NT2/D1 (cell line): Measurements from ENCODE around the gene RBL1.

Experiments used
- DNase-seq: peaks from one replicate; pipeline ENCODE4 v3.0.0-alpha.2; 2011; ENCODE audit warnings: low read depth, low spot score
- H3K27me3 ChIP-seq: 2 replicates; pipeline ENCODE4 v1.6.0; 2011; ENCODE audit warnings: mild to moderate bottlenecking; ENCODE audit not compliant: insufficient read length, insufficient read depth
- H3K36me3 ChIP-seq: 2 replicates; pipeline ENCODE4 v1.6.1; 2011; ENCODE audit warnings: mild to moderate bottlenecking, low read length, mixed read lengths; ENCODE audit not compliant: insufficient read depth, insufficient read length
- H3K4me1 ChIP-seq: 2 replicates; pipeline ENCODE4 v1.5.1; 2011; ENCODE audit not compliant: insufficient read depth, insufficient read length
- H3K4me3 ChIP-seq: 2 replicates; pipeline ENCODE4 v1.5.1; 2011; ENCODE audit warnings: low read depth; ENCODE audit not compliant: insufficient read length
- H3K9ac ChIP-seq: 2 replicates; pipeline ENCODE4 v1.6.0; 2011; ENCODE audit warnings: low read depth; ENCODE audit not compliant: insufficient read length
- H3K9me3 ChIP-seq: 2 replicates; pipeline ENCODE4 v1.5.1; 2011; ENCODE audit warnings: mild to moderate bottlenecking, low read length; ENCODE audit not compliant: insufficient read depth
- SUZ12 ChIP-seq: IDR thresholded peaks from 2 replicates; pipeline ENCODE4 v1.6.1; 2011; ENCODE audit not compliant: insufficient read length, insufficient read depth; ENCODE audit errors: extremely low read depth
- YY1 ChIP-seq: IDR thresholded peaks from 2 replicates; pipeline ENCODE4 v1.6.1; 2011; ENCODE audit not compliant: insufficient read length, insufficient read depth
- ZNF274 ChIP-seq: IDR thresholded peaks from 2 replicates; pipeline ENCODE4 v1.6.1; 2011; ENCODE audit warnings: mild to moderate bottlenecking, low read depth, low read length

The RBL1 gene

GRCh38 chr20:36992802-36993334 is 102.9 kb downstream of the RBL1 start:
- Histone ChIP-seq H3K27me3 (no peaks in the 10 kb centered on the region), H3K4me1 (no peaks in the 10 kb centered on the region), H3K9me3 (peaks cover 41% of the 10 kb centered on the region), H3K9ac (no peak overlapping the region), H3K36me3 (peaks cover 30% of the 10 kb centered on the region), H3K4me3 (no peak overlapping the region)
- no peak for DNase-seq
- TF ChIP-seq ZNF274 = no peak
- no peak for TF ChIP-seq YY1
- no peak for TF ChIP-seq SUZ12

- Histone ChIP-seq H3K27me3 (no peaks in the 10 kb centered on the region), H3K9ac (no peak overlapping the region), H3K4me1 (no peaks in the 10 kb centered on the region), H3K36me3 (peaks cover 19% of the 10 kb centered on the region), H3K4me3 (no peak overlapping the region), H3K9me3 (peaks cover 29% of the 10 kb centered on the region)
- no peak for TF ChIP-seq ZNF274
- TF ChIP-seq YY1 = no peak
- TF ChIP-seq SUZ12 = no peak
- no peak for DNase-seq
Measured at GRCh38 chr20:36991703-36992102, 104.1 kb downstream of the RBL1 start.

- TF ChIP-seq YY1 (no peak), SUZ12 (no peak), ZNF274 (no peak)
- Histone ChIP-seq H3K9ac (no peak overlapping the region), H3K36me3 (peaks cover 6% of the 10 kb centered on the region), H3K4me3 (no peak overlapping the region), H3K27me3 (no peaks in the 10 kb centered on the region), H3K4me1 (no peaks in the 10 kb centered on the region), H3K9me3 (peaks cover 10% of the 10 kb centered on the region)
- no peak for DNase-seq
Measured at GRCh38 chr20:36989797-36990196, 106.0 kb downstream of the RBL1 start.

- no peak for TF ChIP-seq YY1
- no peak for TF ChIP-seq SUZ12
- TF ChIP-seq ZNF274 = no peak
- H3K9me3 ChIP-seq = no peaks in the 10 kb centered on the region
- DNase-seq = no peak
- no peaks in the 10 kb centered on the region for H3K4me1 ChIP-seq
- no peak overlapping the region for H3K9ac ChIP-seq
- H3K4me3 ChIP-seq = no peak overlapping the region
- H3K27me3 ChIP-seq = no peaks in the 10 kb centered on the region
- H3K36me3 ChIP-seq = no peaks in the 10 kb centered on the region
Measured at GRCh38 chr20:36988494-36988966, 107.3 kb downstream of the RBL1 start.

GRCh38 chr20:36984257-36984638 is 111.5 kb downstream of the RBL1 start:
- H3K9ac ChIP-seq = no peak overlapping the region
- no peak for DNase-seq
- no peak for TF ChIP-seq YY1
- no peak for TF ChIP-seq SUZ12
- no peak for TF ChIP-seq ZNF274
- H3K9me3 ChIP-seq = no peaks in the 10 kb centered on the region
- no peaks in the 10 kb centered on the region for H3K27me3 ChIP-seq
- no peaks in the 10 kb centered on the region for H3K36me3 ChIP-seq
- no peaks in the 10 kb centered on the region for H3K4me1 ChIP-seq
- no peak overlapping the region for H3K4me3 ChIP-seq

GRCh38 chr20:36975099-36975818 is 120.5 kb downstream of the RBL1 start:
- Histone ChIP-seq H3K9me3 (no peaks in the 10 kb centered on the region), H3K4me1 (no peaks in the 10 kb centered on the region), H3K9ac (no peak overlapping the region), H3K27me3 (no peaks in the 10 kb centered on the region), H3K36me3 (no peaks in the 10 kb centered on the region), H3K4me3 (no peak overlapping the region)
- no peak for TF ChIP-seq ZNF274
- no peak for TF ChIP-seq YY1
- TF ChIP-seq SUZ12 = no peak
- no peak for DNase-seq

GRCh38 chr20:36974660-36975059 is 121.1 kb downstream of the RBL1 start:
- Histone ChIP-seq H3K4me1 (no peaks in the 10 kb centered on the region), H3K4me3 (no peak overlapping the region), H3K9me3 (no peaks in the 10 kb centered on the region), H3K9ac (no peak overlapping the region), H3K36me3 (no peaks in the 10 kb centered on the region), H3K27me3 (no peaks in the 10 kb centered on the region)
- no peak for DNase-seq
- no peak for TF ChIP-seq SUZ12
- TF ChIP-seq YY1 = no peak
- TF ChIP-seq ZNF274 = no peak

- Histone ChIP-seq H3K36me3 (no peaks in the 10 kb centered on the region), H3K27me3 (no peaks in the 10 kb centered on the region), H3K4me3 (no peak overlapping the region), H3K9me3 (no peaks in the 10 kb centered on the region), H3K9ac (no peak overlapping the region), H3K4me1 (no peaks in the 10 kb centered on the region)
- DNase-seq = no peak
- no peak for TF ChIP-seq ZNF274
- TF ChIP-seq SUZ12 = no peak
- no peak for TF ChIP-seq YY1
Measured at GRCh38 chr20:36971103-36971502, 124.7 kb downstream of the RBL1 start.
